H9 (cell line): ENCODE data around the gene RARG. TPM values are rescaled to one million over a fixed set of nuclear protein-coding genes. Genes with fewer than 3 reads are reported as not detected.
A peak's percentile ranks its signal among the peaks of the same experiment; 100 is the strongest.

Source experiments
- DNase-seq: peaks from one replicate; pipeline ENCODE4 v3.0.0-alpha.2; 2017
- H2AFZ ChIP-seq: one replicate; pipeline ENCODE4 v1.6.1; 2013; ENCODE audit warnings: mild to moderate bottlenecking, low read length, control low read depth, moderate library complexity
- H2AK5ac ChIP-seq: 2 replicates; pipeline ENCODE4 v1.6.1; 2013; ENCODE audit warnings: low read length, control low read depth, mixed read lengths; ENCODE audit not compliant: insufficient read length
- H2BK120ac ChIP-seq: one replicate; pipeline ENCODE4 v1.6.1; 2013; ENCODE audit warnings: low read depth, mild to moderate bottlenecking, low read length, control low read depth, inconsistent platforms; ENCODE audit not compliant: poor library complexity, severe bottlenecking
- H2BK12ac ChIP-seq: 2 replicates; pipeline ENCODE4 v1.6.1; 2013; ENCODE audit warnings: low read length, control low read depth, mixed read lengths, low read depth; ENCODE audit not compliant: insufficient read length
- H2BK15ac ChIP-seq: 2 replicates; pipeline ENCODE4 v1.6.1; 2013; ENCODE audit warnings: low read depth, low read length, control low read depth
- H2BK20ac ChIP-seq: one replicate; pipeline ENCODE4 v1.6.1; 2013; ENCODE audit warnings: low read depth, mild to moderate bottlenecking, low read length, control low read depth, inconsistent platforms; ENCODE audit not compliant: poor library complexity, severe bottlenecking
- H2BK5ac ChIP-seq: 2 replicates; pipeline ENCODE4 v1.6.1; 2013; ENCODE audit warnings: low read length, control low read depth, mixed read lengths; ENCODE audit not compliant: insufficient read length
- H3K14ac ChIP-seq: 2 replicates; pipeline ENCODE4 v1.6.1; 2013; ENCODE audit warnings: low read length, control low read depth; ENCODE audit not compliant: insufficient read depth
- H3K18ac ChIP-seq: 2 replicates; pipeline ENCODE4 v1.6.1; 2013; ENCODE audit warnings: low read depth, mild to moderate bottlenecking, mixed read lengths, low read length, control low read depth; ENCODE audit not compliant: insufficient read length
- H3K23ac ChIP-seq: 2 replicates; pipeline ENCODE4 v1.6.1; 2013; ENCODE audit warnings: low read length, control low read depth, mixed read lengths, low read depth; ENCODE audit not compliant: insufficient read length
- H3K23me2 ChIP-seq: 2 replicates; pipeline ENCODE4 v1.6.1; 2013; ENCODE audit warnings: low read depth, mild to moderate bottlenecking, mixed read lengths, low read length, control low read depth; ENCODE audit not compliant: insufficient read length, poor library complexity, severe bottlenecking
- H3K27ac ChIP-seq: 2 replicates; pipeline ENCODE4 v1.5.1; 2013; ENCODE audit warnings: low read length, control low read depth, mixed read lengths, low read depth; ENCODE audit not compliant: insufficient read length
- H3K27me3 ChIP-seq: 2 replicates; pipeline ENCODE4 v1.6.1; 2013; ENCODE audit warnings: low read length, control low read depth, inconsistent platforms; ENCODE audit not compliant: insufficient read depth
- H3K4ac ChIP-seq: 2 replicates; pipeline ENCODE4 v1.6.1; 2013; ENCODE audit warnings: low read depth, mild to moderate bottlenecking, control low read depth, inconsistent platforms, low read length, moderate library complexity
- H3K4me1 ChIP-seq: 2 replicates; pipeline ENCODE4 v1.6.1; 2013; ENCODE audit warnings: low read length, control low read depth, inconsistent platforms; ENCODE audit not compliant: insufficient read depth
- H3K4me2 ChIP-seq: 2 replicates; pipeline ENCODE4 v1.6.1; 2013; ENCODE audit warnings: low read length, control low read depth, mixed read lengths; ENCODE audit not compliant: insufficient read length, insufficient read depth
- H3K56ac ChIP-seq: 2 replicates; pipeline ENCODE4 v1.6.1; 2013; ENCODE audit warnings: low read depth, mild to moderate bottlenecking, mixed read lengths, low read length, control low read depth; ENCODE audit not compliant: insufficient read length
- H3K79me1 ChIP-seq: 2 replicates; pipeline ENCODE4 v1.6.1; 2013; ENCODE audit warnings: low read depth, mild to moderate bottlenecking, moderate library complexity, low read length, control low read depth, inconsistent platforms; ENCODE audit not compliant: insufficient read depth, poor library complexity, severe bottlenecking
- H3K79me2 ChIP-seq: 2 replicates; pipeline ENCODE4 v1.6.1; 2013; ENCODE audit warnings: low read length, control low read depth, inconsistent platforms; ENCODE audit not compliant: insufficient read depth
- H3K9ac ChIP-seq: 2 replicates; pipeline ENCODE4 v1.6.1; 2013; ENCODE audit warnings: low read length, control low read depth, mixed read lengths; ENCODE audit not compliant: insufficient read length; ENCODE audit errors: extremely low read depth
- H3K9me3 ChIP-seq: one replicate; pipeline ENCODE4 v1.6.1; 2013; ENCODE audit warnings: low read depth, low read length, inconsistent platforms; ENCODE audit not compliant: control insufficient read depth
- H3T11ph ChIP-seq: one replicate; pipeline ENCODE4 v1.6.1; 2013; ENCODE audit warnings: mild to moderate bottlenecking, low read length, control low read depth, inconsistent platforms
- H4K20me1 ChIP-seq: one replicate; pipeline ENCODE4 v1.6.1; 2013; ENCODE audit not compliant: control insufficient read depth, insufficient read length, insufficient read depth
- H4K5ac ChIP-seq: 2 replicates; pipeline ENCODE4 v1.6.1; 2013; ENCODE audit warnings: low read depth, mild to moderate bottlenecking, mixed read lengths, low read length, control low read depth; ENCODE audit not compliant: insufficient read length
- H4K8ac ChIP-seq: replicated peaks from 2 replicates; pipeline ENCODE4 v1.6.1; 2013; ENCODE audit warnings: low read length, control low read depth, mixed read lengths, low read depth; ENCODE audit not compliant: insufficient read length
- H4K91ac ChIP-seq: 2 replicates; pipeline ENCODE4 v1.6.1; 2013; ENCODE audit warnings: low read depth, mild to moderate bottlenecking, moderate library complexity, mixed read lengths, low read length, control low read depth; ENCODE audit not compliant: insufficient read length
- H3K27ac Mint-ChIP-seq, 3 experiments: 2 replicates in 2 of 3; 3 replicates in 1 of 3; pipeline ENCODE4 v1.8.0; 2020 to 2021; ENCODE audit warnings: mixed read lengths in 3 of 3, mild to moderate bottlenecking in 1 of 3, moderate library complexity in 1 of 3
- H3K27me3 Mint-ChIP-seq: 2 replicates; pipeline ENCODE4 v1.8.0; 2021; ENCODE audit warnings: low read depth, mild to moderate bottlenecking, moderate library complexity, mixed read lengths
- H3K36me3 Mint-ChIP-seq, 3 experiments: 2 replicates in 2 of 3; 3 replicates in 1 of 3; pipeline ENCODE4 v1.8.0; 2020 to 2021; ENCODE audit warnings: low read depth in 3 of 3, mixed read lengths in 3 of 3; ENCODE audit not compliant: insufficient read depth in 1 of 3
- H3K4me1 Mint-ChIP-seq, 2 experiments: 2 replicates each; pipeline ENCODE4 v1.8.0; 2020; ENCODE audit warnings: mixed read lengths in 2 of 2
- H3K4me3 Mint-ChIP-seq, 2 experiments: 2 replicates in 1 of 2; 3 replicates in 1 of 2; pipeline ENCODE4 v1.8.0; 2020 to 2021; ENCODE audit warnings: mild to moderate bottlenecking in 2 of 2, mixed read lengths in 2 of 2, moderate library complexity in 1 of 2
- H3K9me3 Mint-ChIP-seq, 2 experiments: 2 replicates in 1 of 2; 3 replicates in 1 of 2; pipeline ENCODE4 v1.8.0; 2020; ENCODE audit warnings: mild to moderate bottlenecking in 2 of 2, mixed read lengths in 2 of 2, moderate library complexity in 1 of 2
- CTCF ChIP-seq: fragments of 200-600 bp; sonication (generic); conservative IDR thresholded peaks from 3 replicates; pipeline ENCODE4 v1.8.0; 2021; ENCODE audit warnings: antibody characterized with exemption, mild to moderate bottlenecking
- WGBS: extraction: QIAGEN DNeasy Blood & Tissue Kit; methylation state at CpG from one replicate; pipeline ENCODE4 v1.1.7; 2013; ENCODE audit warnings: missing lambda C conversion rate, low lambda C conversion rate, mixed read lengths; ENCODE audit not compliant: insufficient read length; ENCODE audit errors: extremely low coverage; 5-methylcytosine and 5-hydroxymethylcytosine counted together
- total RNA-seq: library from RNA; stranded (reverse); gene quantifications from 2 replicates; pipeline ENCODE4 v1.2.1, GENCODE V29; 2021

RARG gene
- total RNA-seq, 1 experiment from 2014 or later, result 43.7 TPM

GRCh38 chr12:53224897-53225634 lies 6.9 kb downstream of the RARG start:
- no peak overlapping the region for H3K56ac ChIP-seq
- H4K91ac ChIP-seq, result no peak overlapping the region
- H3K36me3 Mint-ChIP-seq, result peaks cover 8 to 17% (median 13%) of the 10 kb centered on the region in 3 experiments; a peak in 6 of 7 replicates
- peak overlapping the region in 1 of 2 experiments; percentile 61; a peak in 4 of 5 replicates for H3K4me3 Mint-ChIP-seq
- TF ChIP-seq CTCF, result no peak
- peak overlapping the region; percentile 2 to 66 (median 53); a peak in 4 of 7 replicates for H3K27ac Mint-ChIP-seq
- no peaks in the 10 kb centered on the region for H4K20me1 ChIP-seq
- no peak overlapping the region for H2AK5ac ChIP-seq
- no peak overlapping the region for H3K18ac ChIP-seq
- peaks cover 3% of the 10 kb centered on the region for H3K27me3 Mint-ChIP-seq
- no peak overlapping the region for H3K4ac ChIP-seq
- H3K27me3 ChIP-seq, result no peaks in the 10 kb centered on the region
- peak overlapping the region; percentile 9 for H3K4me2 ChIP-seq
- peaks cover 70% of the 10 kb centered on the region in 2 experiments for H3K4me1 Mint-ChIP-seq
- H3T11ph ChIP-seq, result no peak overlapping the region
- no peak overlapping the region for H2BK5ac ChIP-seq
- no peak overlapping the region for H3K23ac ChIP-seq
- H2BK20ac ChIP-seq, result no peak overlapping the region
- no peak overlapping the region for H4K8ac ChIP-seq
- WGBS, result no CpG with 5 or more reads among the region's 10 CpGs
- H3K23me2 ChIP-seq, result peaks cover 10% of the 10 kb centered on the region
- no peak overlapping the region for H3K27ac ChIP-seq
- peaks cover 25% of the 10 kb centered on the region; the same call in 1 of the 2 replicates for H3K4me1 ChIP-seq
- no peak overlapping the region for H2BK15ac ChIP-seq
- H3K79me1 ChIP-seq, result no peaks in the 10 kb centered on the region
- no peak overlapping the region for H3K9ac ChIP-seq
- H3K9me3 ChIP-seq, result no peaks in the 10 kb centered on the region
- no peaks in the 10 kb centered on the region for H3K79me2 ChIP-seq
- no peak overlapping the region for H2AFZ ChIP-seq
- H3K9me3 Mint-ChIP-seq, result no peaks in the 10 kb centered on the region
- H2BK120ac ChIP-seq, result no peak overlapping the region
- no peak overlapping the region for H4K5ac ChIP-seq
- no peak overlapping the region for H3K14ac ChIP-seq
- no peak for DNase-seq
- no peak overlapping the region for H2BK12ac ChIP-seq
